GM08714 (cell line): ENCODE measurements around the gene HAAO.
A peak's percentile ranks its signal among the peaks of the same experiment; 100 is the strongest.

Experiments
- H3K4me3 ChIP-seq: fragments of 200-500 bp; sonication (Bioruptor generic); 2 replicates; pipeline ENCODE4 v1.5.1; 2014; ENCODE audit warnings: mild to moderate bottlenecking, low read length, inconsistent platforms
- ZNF274 ChIP-seq: IDR thresholded peaks from 2 replicates; pipeline ENCODE4 v1.6.1; 2012; ENCODE audit warnings: mild to moderate bottlenecking, low read depth, low read length

Gene HAAO

GRCh38 chr2:42804891-42805290, 12.5 kb upstream of the HAAO start:
- TF ChIP-seq ZNF274: no peak

DNA sequence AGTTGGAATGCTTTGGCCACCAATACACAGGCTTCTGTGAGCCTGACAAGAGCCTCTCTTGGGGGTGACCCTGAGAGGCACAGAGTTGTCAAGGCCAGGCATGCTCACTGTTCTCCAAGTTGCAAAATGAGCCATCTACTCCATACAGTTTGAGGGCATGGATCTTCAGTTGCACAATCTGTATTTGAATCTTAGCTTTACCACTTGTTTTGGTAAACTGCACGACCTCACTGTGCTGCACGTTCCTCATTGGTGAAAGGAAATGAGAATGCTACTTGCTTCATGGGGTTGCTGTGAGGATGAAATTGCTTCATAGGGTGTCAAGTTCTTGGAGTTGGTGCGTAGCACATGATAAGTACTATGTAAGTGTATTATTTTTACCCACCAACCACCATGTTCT, 12.0 kb upstream of the HAAO start:
- H3K4me3 ChIP-seq: no peak overlapping the region

More at GRCh38 chr2:42804891-42805290, 12.5 kb upstream of the HAAO start:
- no peak overlapping the region for H3K4me3 ChIP-seq

GRCh38 chr2:42802150-42802549, 9.8 kb upstream of the HAAO start:
- no peak for TF ChIP-seq ZNF274
- H3K4me3 ChIP-seq: no peak overlapping the region

More for the DNA sequence above, 12.0 kb upstream of the HAAO start:
- TF ChIP-seq ZNF274: no peak

DNA sequence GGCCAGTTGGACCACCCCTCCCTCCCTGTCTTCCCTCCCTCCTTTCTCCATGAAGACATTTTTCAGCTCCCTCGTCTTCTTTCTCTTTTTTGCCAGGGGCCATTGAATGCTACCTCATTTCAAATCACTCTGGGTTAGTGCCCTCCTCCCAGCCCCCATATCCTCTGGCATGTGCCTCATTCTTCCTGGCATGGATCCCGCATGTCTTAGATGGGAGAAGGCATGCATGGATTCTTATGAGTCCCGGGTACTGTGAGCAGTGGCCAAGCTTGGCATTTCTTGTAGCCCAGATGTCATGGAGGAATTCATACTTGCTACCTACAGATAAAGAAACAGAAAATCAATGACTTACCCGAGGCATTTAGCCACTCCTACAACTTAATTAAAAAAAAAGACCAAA, 9.0 kb upstream of the HAAO start:
- H3K4me3 ChIP-seq: no peak overlapping the region
- TF ChIP-seq ZNF274: no peak

DNA sequence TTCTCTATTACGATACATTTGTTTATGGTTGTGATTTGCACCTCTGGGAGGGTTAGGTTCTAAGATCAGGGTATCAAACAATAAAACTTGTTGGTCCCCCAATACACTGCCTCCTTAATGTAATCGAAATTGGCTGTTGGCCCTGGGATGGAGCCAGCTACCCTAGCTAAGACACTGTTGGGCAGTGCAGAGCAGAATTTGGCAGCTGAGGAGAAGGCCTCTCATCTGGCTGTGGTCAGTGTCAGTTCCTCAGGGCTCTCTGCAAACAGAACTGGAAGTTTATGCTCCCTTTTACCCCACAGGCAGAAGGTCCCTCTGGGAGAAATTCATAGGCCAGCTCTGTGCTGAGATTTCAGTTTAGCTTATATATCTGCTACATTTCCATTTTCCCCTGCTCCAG, 8.6 kb upstream of the HAAO start:
- no peak for TF ChIP-seq ZNF274
- no peak overlapping the region for H3K4me3 ChIP-seq

DNA sequence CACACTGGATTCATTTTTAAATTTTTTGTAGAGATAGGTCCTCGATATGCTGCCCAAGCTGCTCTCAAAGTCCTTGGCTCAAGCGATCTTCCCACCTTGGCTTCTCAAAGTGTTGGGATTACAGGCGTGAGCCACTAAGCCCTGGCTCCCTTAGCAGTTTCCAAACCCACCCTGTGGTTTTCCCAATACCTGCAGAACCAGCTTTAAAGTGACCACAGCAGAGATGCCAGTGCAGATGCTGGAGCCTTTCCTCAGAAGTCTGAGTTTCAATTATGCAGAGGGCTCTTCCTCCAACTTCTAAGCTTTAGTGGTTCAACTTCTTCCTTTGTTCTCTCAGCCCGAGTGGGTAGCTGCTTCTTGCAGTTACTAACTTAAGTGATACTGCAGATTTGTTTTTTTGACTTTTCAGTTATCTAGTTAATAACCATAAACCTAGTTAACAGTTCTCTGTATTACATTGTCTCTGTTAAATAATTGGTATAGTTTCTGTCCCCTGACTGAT, 8.1 kb upstream of the HAAO start:
- no peak overlapping the region for H3K4me3 ChIP-seq
- no peak for TF ChIP-seq ZNF274

GRCh38 chr2:42799881-42800280, 7.5 kb upstream of the HAAO start:
- no peak for TF ChIP-seq ZNF274
- H3K4me3 ChIP-seq: no peak overlapping the region

GRCh38 chr2:42797281-42797680, 4.9 kb upstream of the HAAO start:
- TF ChIP-seq ZNF274: no peak
- no peak overlapping the region; the same call in 1 of the 2 replicates for H3K4me3 ChIP-seq

DNA sequence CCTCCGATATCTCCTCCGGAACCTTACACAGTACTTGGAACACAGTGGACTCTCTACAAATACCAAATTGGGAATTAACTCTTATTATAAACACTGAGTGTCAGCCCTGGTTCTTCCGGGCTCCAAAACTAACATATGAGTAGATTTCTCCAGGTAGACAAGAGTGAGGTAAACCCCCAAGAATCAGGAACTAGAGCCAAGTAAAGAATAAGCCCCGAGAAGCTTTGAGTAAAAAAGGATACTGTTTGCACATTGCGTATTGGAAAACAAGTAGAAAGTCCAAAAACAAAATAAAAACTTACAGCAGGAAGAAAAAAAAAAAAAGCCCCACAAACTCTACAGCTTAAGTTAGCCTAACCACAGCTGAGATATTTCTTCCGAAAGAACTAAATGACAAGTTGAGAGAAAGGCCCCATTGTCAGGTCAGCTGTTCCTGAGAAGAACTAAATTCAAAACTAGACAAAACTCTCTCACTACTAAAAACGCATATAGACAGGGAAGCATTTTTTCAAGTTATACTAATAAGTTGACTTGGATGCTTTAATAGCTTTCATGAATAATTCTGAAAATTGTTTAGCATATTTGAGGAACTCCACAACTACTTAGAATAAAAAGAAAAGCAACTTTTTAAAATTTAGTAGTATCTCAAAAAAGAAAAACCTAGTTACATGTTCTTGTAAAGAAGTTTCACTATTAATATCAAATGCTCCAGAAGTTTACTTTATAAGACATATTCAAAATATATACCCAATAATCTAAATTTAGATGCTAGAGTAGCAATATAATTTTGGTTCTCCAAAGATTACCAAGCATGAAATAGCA, 4.3 kb upstream of the HAAO start:
- TF ChIP-seq ZNF274: no peak
- H3K4me3 ChIP-seq: no peak overlapping the region

DNA sequence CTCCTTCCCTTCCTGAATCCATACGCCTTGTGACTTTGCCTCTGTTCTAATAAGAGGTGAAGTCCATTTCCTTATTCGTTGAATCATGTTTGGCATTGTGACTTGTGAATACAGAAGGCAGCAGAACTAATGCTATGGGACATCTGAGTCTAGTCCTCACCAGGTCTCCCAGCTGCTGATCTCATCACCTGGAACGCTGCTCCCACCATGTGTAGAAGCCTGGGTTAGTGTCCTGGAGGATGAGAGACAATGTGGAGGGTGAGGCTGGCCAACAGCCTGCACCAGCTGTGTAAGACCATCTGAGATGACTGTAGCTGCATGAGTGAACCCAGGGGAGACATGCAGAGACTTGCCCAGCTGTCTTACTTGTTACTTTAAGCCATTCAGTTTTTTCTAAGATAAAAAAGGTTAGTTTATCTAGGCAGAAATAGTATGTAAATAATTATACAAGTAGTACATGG, 3.5 kb upstream of the HAAO start:
- no peak for TF ChIP-seq ZNF274
- no peak overlapping the region for H3K4me3 ChIP-seq

- no peak for TF ChIP-seq ZNF274
- no peak overlapping the region for H3K4me3 ChIP-seq
These were observed 2.9 kb upstream of the HAAO start for GRCh38 chr2:42795275-42795674.

GRCh38 chr2:42794271-42795046, 2.1 kb upstream of the HAAO start:
- peak overlapping the region; percentile 6; the same call in 1 of the 2 replicates for H3K4me3 ChIP-seq
- no peak for TF ChIP-seq ZNF274

GRCh38 chr2:42793334-42794270, 1.2 kb upstream of the HAAO start:
- peak overlapping the region; percentile 77; the same call in 1 of the 2 replicates for H3K4me3 ChIP-seq
- TF ChIP-seq ZNF274: no peak
